ENCODE measurements around the gene NRP1. TPM values are rescaled to one million over a fixed set of nuclear protein-coding genes. Genes with fewer than 3 reads are reported as not detected.

The NRP1 gene
- total RNA-seq, 1 donor from 2014 or later, result 122 TPM

- no peaks in the 10 kb centered on the region for H3K9me3 ChIP-seq
- H3K4me1 ChIP-seq, result peaks cover 0 to 6% of the 10 kb centered on the region in 2 donors
- H3K27me3 ChIP-seq, result no peaks in the 10 kb centered on the region
- no peaks in the 10 kb centered on the region for H3K36me3 ChIP-seq
- intact Hi-C loops (cut with DNase I), result no loop called here
- H3K27ac ChIP-seq, result no peak overlapping the region
- H3K4me3 ChIP-seq, result no peak overlapping the region
- TF ChIP-seq CTCF (IDR thresholded peaks at IDR 0.05), result no peak
- DNase-seq (ENCODE audit: low spot score in 2 of 2), result no peak
These were observed 96.5 kb downstream of the NRP1 start for GRCh38 chr10:33237736-33238624.

GRCh38 chr10:33236916-33237315 is 97.6 kb downstream of the NRP1 start:
- Histone ChIP-seq H3K36me3 (no peaks in the 10 kb centered on the region), H3K9me3 (no peaks in the 10 kb centered on the region), H3K4me1 (peaks cover 0 to 6% of the 10 kb centered on the region in 2 donors), H3K27ac (no peak overlapping the region), H3K27me3 (no peaks in the 10 kb centered on the region), H3K4me3 (no peak overlapping the region)
- TF ChIP-seq CTCF (IDR thresholded peaks at IDR 0.05), result no peak
- intact Hi-C loops (cut with DNase I), result no loop called here
- no peak for DNase-seq (ENCODE audit: low spot score in 2 of 2)

GRCh38 chr10:33235951-33236350 is 98.5 kb downstream of the NRP1 start:
- Histone ChIP-seq H3K27me3 (no peaks in the 10 kb centered on the region), H3K9me3 (no peaks in the 10 kb centered on the region), H3K27ac (no peak overlapping the region), H3K36me3 (no peaks in the 10 kb centered on the region), H3K4me3 (no peak overlapping the region), H3K4me1 (peaks cover 0 to 6% of the 10 kb centered on the region in 2 donors)
- intact Hi-C loops (cut with DNase I), result no loop called here
- DNase-seq (ENCODE audit: low spot score in 2 of 2), result no peak
- TF ChIP-seq CTCF (IDR thresholded peaks at IDR 0.05), result no peak

- Histone ChIP-seq H3K4me1 (peaks cover 0 to 6% of the 10 kb centered on the region in 2 donors), H3K9me3 (no peaks in the 10 kb centered on the region), H3K27me3 (no peaks in the 10 kb centered on the region), H3K4me3 (no peak overlapping the region), H3K36me3 (no peaks in the 10 kb centered on the region), H3K27ac (peak overlapping the region; percentile 22 to 27)
- DNase-seq (ENCODE audit: low spot score in 2 of 2), result no peak
- intact Hi-C loops (cut with DNase I), result no loop called here
- no peak for TF ChIP-seq CTCF (IDR thresholded peaks at IDR 0.05)
These were observed 99.1 kb downstream of the NRP1 start for GRCh38 chr10:33235251-33235884.

GRCh38 chr10:33234831-33235237 is 99.6 kb downstream of the NRP1 start:
- intact Hi-C loops (cut with DNase I), result no loop called here

More at GRCh38 chr10:33234831-33235237, 99.6 kb downstream of the NRP1 start:
- TF ChIP-seq CTCF (IDR thresholded peaks at IDR 0.05), result no peak
- H3K27me3 ChIP-seq, result no peaks in the 10 kb centered on the region
- peak overlapping the region; percentile 22 to 27 for H3K27ac ChIP-seq
- H3K9me3 ChIP-seq, result no peaks in the 10 kb centered on the region
- H3K4me1 ChIP-seq, result peaks cover 0 to 6% of the 10 kb centered on the region in 2 donors
- no peak for DNase-seq (ENCODE audit: low spot score in 2 of 2)
- H3K4me3 ChIP-seq, result no peak overlapping the region
- no peaks in the 10 kb centered on the region for H3K36me3 ChIP-seq
